Caco-2 (cell line): ENCODE results near the gene COPS7A. TPM values are rescaled to one million over a fixed set of nuclear protein-coding genes. Genes with fewer than 3 reads are reported as not detected.

ENCODE experiments used
- BruUV-seq: library from RNA; stranded (reverse); fragments of 400-500 nt; replicated peaks from 2 replicates; lab custom pipeline; 2021; lab: Mats Ljungman, UMichigan
- CTCF ChIA-PET: fragments of 300-600 bp; sonication (Branson Sonifier 250); formaldehyde crosslinking; loops from one replicate; lab custom pipeline; 2022; ENCODE audit warnings: antibody characterized with exemption; lab: Charles Lee
- POLR2A ChIA-PET: fragments of 300-600 bp; sonication (Branson Sonifier 250); formaldehyde crosslinking; loops from one replicate; lab custom pipeline; 2022; ENCODE audit warnings: antibody characterized with exemption; lab: Charles Lee
- DNase-seq, 2 experiments: peaks; one replicate each; pipeline versions ENCODE4 v3.0.0 to v3.0.0-alpha.2; 2020 to 2022
- H3K27me3 ChIP-seq: replicated peaks from 2 replicates; pipeline ENCODE4 v1.6.0; 2011; ENCODE audit warnings: low read length; ENCODE audit not compliant: control insufficient read depth, insufficient read depth
- H3K36me3 ChIP-seq: 2 replicates; pipeline ENCODE4 v1.5.1; 2011; ENCODE audit warnings: low read length; ENCODE audit not compliant: control insufficient read depth, insufficient read depth
- H3K4me1 ChIP-seq: fragments of 250-450 bp; sonication (Bioruptor Pico); 2 replicates; pipeline ENCODE4 v1.5.1; 2020; ENCODE audit warnings: mild to moderate bottlenecking
- H3K4me3 ChIP-seq: 2 replicates; pipeline ENCODE4 v1.5.1; 2011; ENCODE audit warnings: low read depth, mild to moderate bottlenecking, control low read depth, low read length
- H3K9me3 ChIP-seq: fragments of 250-450 bp; sonication (Bioruptor Pico); 2 replicates; pipeline ENCODE4 v1.5.1; 2020; ENCODE audit warnings: mild to moderate bottlenecking, moderate library complexity
- H3K27ac Mint-ChIP-seq: one replicate; pipeline ENCODE4 v1.8.0; 2022; ENCODE audit warnings: mixed read lengths; ENCODE audit not compliant: unreplicated experiment
- H3K27me3 Mint-ChIP-seq: one replicate; pipeline ENCODE4 v1.8.0; 2022; ENCODE audit warnings: mixed read lengths; ENCODE audit not compliant: insufficient read depth, unreplicated experiment
- H3K36me3 Mint-ChIP-seq: one replicate; pipeline ENCODE4 v1.8.0; 2022; ENCODE audit warnings: mild to moderate bottlenecking, mixed read lengths; ENCODE audit not compliant: insufficient read depth, unreplicated experiment
- H3K4me1 Mint-ChIP-seq: one replicate; pipeline ENCODE4 v1.8.0; 2022; ENCODE audit warnings: low read depth, mixed read lengths; ENCODE audit not compliant: unreplicated experiment
- H3K4me3 Mint-ChIP-seq: one replicate; pipeline ENCODE4 v1.8.0; 2022; ENCODE audit warnings: mild to moderate bottlenecking, moderate library complexity, mixed read lengths; ENCODE audit not compliant: unreplicated experiment
- H3K9me3 Mint-ChIP-seq: one replicate; pipeline ENCODE4 v1.8.0; 2022; ENCODE audit warnings: mixed read lengths; ENCODE audit not compliant: unreplicated experiment
- CTCF ChIP-seq, 2 experiments: fragments of 200-600 bp in 1 of 2; IDR thresholded peaks; 1 replicate in 1 of 2; 2 replicates in 1 of 2; pipeline versions ENCODE4 v1.5.1 to v1.8.0; 2011 to 2022; ENCODE audit warnings: antibody characterized with exemption in 1 of 2, control low read depth in 1 of 2, inconsistent platforms in 1 of 2, low read depth in 1 of 2, low read length in 1 of 2, mild to moderate bottlenecking in 1 of 2, moderate library complexity in 1 of 2; ENCODE audit not compliant: insufficient read depth in 1 of 2, severe bottlenecking in 1 of 2, unreplicated experiment in 1 of 2
- intact Hi-C: fragments of 100-400 bp; cut with micrococcal nuclease; formaldehyde crosslinking; loops from one replicate; pipeline ENCODE4 v1.10.0; 2022; ENCODE audit not compliant: unreplicated experiment
- total RNA-seq: library from RNA; stranded (reverse); gene quantifications from 2 replicates; pipeline ENCODE4 v1.2.3, GENCODE V29; 2022

The COPS7A gene
- total RNA-seq, 1 experiment from 2014 or later: 56.8 TPM

DNA sequence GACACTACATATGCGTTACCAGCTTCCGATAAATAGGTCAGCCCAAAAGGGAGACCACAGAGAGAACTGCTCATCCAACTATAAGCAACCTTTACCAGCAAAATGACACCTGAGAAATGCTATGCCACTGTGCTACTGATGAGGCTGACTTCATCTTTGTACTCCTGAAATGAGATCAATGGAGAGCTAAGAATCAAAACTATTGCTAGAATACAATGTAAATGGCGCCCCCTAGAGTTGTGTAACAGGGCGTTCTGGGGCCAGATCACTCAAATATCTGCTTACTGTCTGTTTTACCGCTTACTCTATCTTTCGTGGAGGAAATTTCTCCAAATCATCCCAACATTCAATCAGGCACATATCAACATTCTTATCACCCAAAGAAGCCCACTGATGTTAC, 39.2 kb upstream of the COPS7A start:
- Mint-ChIP-seq H3K27me3 (no peaks in the 10 kb centered on the region), H3K36me3 (peaks cover 72% of the 10 kb centered on the region), H3K9me3 (no peaks in the 10 kb centered on the region), H3K4me1 (peaks cover 22% of the 10 kb centered on the region), H3K4me3 (no peak overlapping the region), H3K27ac (peak overlapping the region; percentile 17)
- DNase-seq: peak in 1 of 2 experiments; percentile 56
- intact Hi-C loops: loop anchor here (1.0 kb wide), 1 partner anchor 17 kb away; no protein-coding TSS in a partner anchor
- H3K36me3 ChIP-seq: no peaks in the 10 kb centered on the region
- POLR2A ChIA-PET: no interaction called here
- peaks cover 7% of the 10 kb centered on the region; the same call in 1 of the 2 replicates for H3K4me1 ChIP-seq
- peak; percentile 50 to 68 for TF ChIP-seq CTCF (IDR thresholded peaks at IDR 0.05; ENCODE audit: insufficient read depth in 1 of 2, low read depth in 1 of 2, low read length in 1 of 2, severe bottlenecking in 1 of 2, unreplicated experiment in 1 of 2)
- no peak overlapping the region for H3K4me3 ChIP-seq
- no peaks in the 10 kb centered on the region for H3K9me3 ChIP-seq
- no TSS peak for BruUV-seq
- H3K27me3 ChIP-seq: no peaks in the 10 kb centered on the region
- CTCF ChIA-PET: interaction anchor here (0.6 to 1.0 kb wide), 7 partner anchors 14 to 150 kb away, joined by 3 to 10 read pairs (median 6); partner anchors contain the start of genes ACRBP, COPS7A and PTMS

- Histone ChIP-seq H3K36me3 (no peaks in the 10 kb centered on the region), H3K4me1 (peaks cover 7% of the 10 kb centered on the region; the same call in 1 of the 2 replicates), H3K27me3 (no peaks in the 10 kb centered on the region), H3K4me3 (no peak overlapping the region), H3K9me3 (no peaks in the 10 kb centered on the region)
- H3K27ac Mint-ChIP-seq: no peak overlapping the region
- H3K36me3 Mint-ChIP-seq: peaks cover 60% of the 10 kb centered on the region
- intact Hi-C loops: no loop called here
- H3K4me1 Mint-ChIP-seq: peaks cover 22% of the 10 kb centered on the region
- no peak overlapping the region for H3K4me3 Mint-ChIP-seq
- POLR2A ChIA-PET: interaction anchor here (1.0 kb wide), 1 partner anchor 38 kb away, joined by 4 read pairs; the partner anchor contains the start of gene COPS7A
- H3K27me3 Mint-ChIP-seq: no peaks in the 10 kb centered on the region
- TF ChIP-seq CTCF (IDR thresholded peaks at IDR 0.05; ENCODE audit: insufficient read depth in 1 of 2, low read depth in 1 of 2, low read length in 1 of 2, severe bottlenecking in 1 of 2, unreplicated experiment in 1 of 2): no peak
- BruUV-seq: no TSS peak
- no peak for DNase-seq
- CTCF ChIA-PET: interaction anchor here (0.7 kb wide), 1 partner anchor 150 kb away, joined by 4 read pairs; no protein-coding TSS in a partner anchor
- H3K9me3 Mint-ChIP-seq: no peaks in the 10 kb centered on the region
Measured at GRCh38 chr12:6685814-6686213, 38.0 kb upstream of the COPS7A start.

DNA sequence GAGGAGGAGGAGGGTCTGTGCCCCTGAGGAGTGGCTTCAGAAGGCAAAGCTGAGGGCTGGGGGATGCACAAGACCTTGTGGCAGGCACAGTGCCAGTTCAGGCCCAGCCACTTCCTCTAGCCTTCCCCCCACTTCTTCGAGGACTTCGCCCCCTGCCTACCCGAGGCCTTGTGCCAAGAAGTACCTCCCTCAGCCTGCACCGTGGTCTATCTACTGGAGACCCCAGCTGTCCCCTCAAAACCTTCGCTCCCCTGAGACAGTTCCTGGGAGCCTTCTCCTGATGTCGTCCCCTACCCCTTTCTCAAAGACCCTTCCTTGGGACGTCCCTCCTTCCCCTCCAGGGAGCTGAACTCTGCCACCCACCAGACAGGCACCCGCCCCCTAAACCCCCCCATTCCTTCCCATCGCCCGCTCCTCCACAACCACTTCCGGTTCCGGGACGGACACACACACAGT, 35.3 kb upstream of the COPS7A start:
- DNase-seq: no peak
- H3K4me3 ChIP-seq: peak overlapping the region; percentile 96

More for the DNA sequence above, 35.3 kb upstream of the COPS7A start:
- POLR2A ChIA-PET: interaction anchor here (0.5 to 2.0 kb wide), 20 partner anchors 10 to 700 kb away, joined by 3 to 92 read pairs (median 12); partner anchors contain the start of genes ACRBP, C12orf57, CDCA3 and COPS7A
- Mint-ChIP-seq H3K36me3 (peaks cover 37% of the 10 kb centered on the region), H3K27ac (peak overlapping the region; percentile 95), H3K27me3 (peaks cover 4% of the 10 kb centered on the region), H3K4me3 (peak overlapping the region; percentile 96), H3K4me1 (peaks cover 22% of the 10 kb centered on the region), H3K9me3 (no peaks in the 10 kb centered on the region)
- BruUV-seq: no TSS peak
- CTCF ChIA-PET: interaction anchor here (0.6 to 1.8 kb wide), 17 partner anchors 9 to 1089 kb away, joined by 3 to 30 read pairs (median 4); partner anchors contain the start of genes CDCA3, COPS7A, NOP2 and PTMS
- no peaks in the 10 kb centered on the region for H3K27me3 ChIP-seq
- no peaks in the 10 kb centered on the region for H3K9me3 ChIP-seq
- H3K36me3 ChIP-seq: no peaks in the 10 kb centered on the region
- peaks cover 7% of the 10 kb centered on the region; the same call in 1 of the 2 replicates for H3K4me1 ChIP-seq
- no peak for TF ChIP-seq CTCF (IDR thresholded peaks at IDR 0.05; ENCODE audit: insufficient read depth in 1 of 2, low read depth in 1 of 2, low read length in 1 of 2, severe bottlenecking in 1 of 2, unreplicated experiment in 1 of 2)
- intact Hi-C loops: loop anchor here (2.0 kb wide), 2 partner anchors 72 to 120 kb away; partner anchors contain the start of gene NOP2
